Spleen (tissue), 11 donors: ENCODE measurements around the gene PARD3B. TPM values are rescaled to one million over a fixed set of nuclear protein-coding genes. Genes with fewer than 3 reads are reported as not detected.

Experiments used
- DNase-seq: peaks from one replicate; pipeline ENCODE4 v3.0.0-alpha.2; 2020
- H3K27ac ChIP-seq, 8 donors: fragments of 200-600 bp; sonication (generic) in 7 of 8; 1 replicate in 4 of 8; 2 replicates in 4 of 8; pipeline versions ENCODE4 v1.5.0 to v1.8.0; 2016 to 2021; ENCODE audit warnings: inconsistent platforms in 4 of 8, mild to moderate bottlenecking in 4 of 8, moderate library complexity in 1 of 8
- H3K27me3 ChIP-seq, 7 donors: fragments of 200-600 bp; sonication (generic) in 6 of 7; replicated peaks in 1 of 7; 1 replicate in 4 of 7; 2 replicates in 3 of 7; pipeline versions ENCODE4 v1.5.0 to v1.8.0; 2016 to 2021; ENCODE audit warnings: inconsistent platforms in 3 of 7, mild to moderate bottlenecking in 1 of 7
- H3K36me3 ChIP-seq, 6 donors: fragments of 200-600 bp; sonication (generic) in 5 of 6; 1 replicate in 4 of 6; 2 replicates in 2 of 6; pipeline versions ENCODE4 v1.5.0 to v1.8.0; 2016 to 2021; ENCODE audit warnings: inconsistent platforms in 2 of 6
- H3K4me1 ChIP-seq, 6 donors: fragments of 200-600 bp; sonication (generic) in 5 of 6; 1 replicate in 3 of 6; 2 replicates in 3 of 6; pipeline versions ENCODE4 v1.5.0 to v1.8.0; 2016 to 2021; ENCODE audit warnings: inconsistent platforms in 3 of 6
- H3K4me3 ChIP-seq, 8 donors: fragments of 200-600 bp; sonication (generic) in 7 of 8; 1 replicate in 4 of 8; 2 replicates in 4 of 8; pipeline versions ENCODE4 v1.5.0 to v1.8.0; 2016 to 2021; ENCODE audit warnings: inconsistent platforms in 4 of 8, mild to moderate bottlenecking in 4 of 8, moderate library complexity in 2 of 8
- H3K9me3 ChIP-seq, 8 donors: fragments of 200-600 bp; sonication (generic) in 7 of 8; 1 replicate in 4 of 8; 2 replicates in 4 of 8; pipeline versions ENCODE4 v1.5.0 to v1.8.0; 2016 to 2021; ENCODE audit warnings: inconsistent platforms in 4 of 8
- CTCF ChIP-seq, 11 experiments: fragments of 200-600 bp in 7 of 11; fragments of 450-650 bp in 4 of 11; sonication (generic) in 4 of 11; IDR thresholded peaks in 8 of 11; conservative IDR thresholded peaks in 3 of 11; 1 replicate in 7 of 11; 2 replicates in 4 of 11; pipeline versions ENCODE4 v1.4.0 to v1.8.0; 2016 to 2021; ENCODE audit warnings: antibody characterized with exemption in 11 of 11, inconsistent platforms in 4 of 11, mild to moderate bottlenecking in 1 of 11
- POLR2A ChIP-seq, 3 donors: fragments of 450-650 bp; IDR thresholded peaks; one replicate each; pipeline ENCODE4 v1.5.1; 2017; ENCODE audit warnings: antibody characterized with exemption in 3 of 3, mild to moderate bottlenecking in 1 of 3
- POLR2AphosphoS5 ChIP-seq, 3 donors: sonication (generic); formaldehyde crosslinking; IDR thresholded peaks; one replicate each; pipeline ENCODE4 v1.5.1; 2017; ENCODE audit warnings: antibody characterized with exemption in 3 of 3
- WGBS, 5 donors: extraction: QIAGEN DNeasy Blood & Tissue Kit in 3 of 5; methylation state at CpG; one replicate each; pipeline versions ENCODE4 v1.1.5 to v1.1.7; 2013 to 2018; 5-methylcytosine and 5-hydroxymethylcytosine counted together
- intact Hi-C: fragments of 100-400 bp; cut with DNase I; formaldehyde crosslinking; loops from one replicate; pipeline ENCODE4 v1.15.0; 2023; ENCODE audit warnings: low total_unique reads
- polyA plus RNA-seq, 3 donors: library from polyadenylated mRNA; stranded (reverse); fragments of 200-250 nt; gene quantifications; one replicate each; pipeline ENCODE4 v1.2.1, GENCODE V29; 2013
- total RNA-seq, 7 donors: library from RNA; depleted of rRNA in 3 of 7; stranded (reverse); fragments of >200 nt in 3 of 7; fragmentation: NEBNext Ultra II Directional in 4 of 7; extraction: Animal tissue kit (Norgen Biotek cat#: 25700) in 4 of 7; gene quantifications; one replicate each; pipeline versions ENCODE4 v1.1.0 to v1.2.1, GENCODE V29; 2016 to 2021
- donor health status: healthy with polysubstance abuse.
- donor health status: DM: no; HTN: no; CAD: no; lungs with moderate emphysema.
- donor health status: DM: no; HTN: no; CAD: no.
- donor health status: Bipolar disorder and iron deficiency.
- donor health status: healthy.
- donor health status: DM: no; HTN: no; CAD: no.
- donor health status: DM: yes; HTN: yes; CAD: no.

PARD3B gene
- total and polyA plus RNA-seq, 10 donors: 0.85 to 27.8 (median 14.7) TPM

- intact Hi-C loops: no loop called here
- TF ChIP-seq POLR2A (IDR thresholded peaks at IDR 0.05) (no peak), CTCF (IDR thresholded peaks at IDR 0.05 in 8 of 11, conservative IDR thresholded peaks at IDR 0.05 in 3 of 11) (no peak), POLR2AphosphoS5 (IDR thresholded peaks at IDR 0.05) (no peak)
- Histone ChIP-seq H3K9me3 (peaks cover 0 to 11% (median 0%) of the 10 kb centered on the region in 8 donors), H3K27me3 (no peaks in the 10 kb centered on the region), H3K4me1 (no peaks in the 10 kb centered on the region), H3K4me3 (no peak overlapping the region), H3K36me3 (no peaks in the 10 kb centered on the region), H3K27ac (no peak overlapping the region)
- no peak for DNase-seq
- WGBS, 5 donors: 63 to 79% (median 71%) methylated on average over 3 of the region's 3 CpGs
These were observed 457.1 kb downstream of the PARD3B start for GRCh38 chr2:205002390-205002789.

GRCh38 chr2:205003288-205003687 is 458.0 kb downstream of the PARD3B start:
- no peak for DNase-seq
- Histone ChIP-seq H3K27ac (no peak overlapping the region), H3K4me3 (no peak overlapping the region), H3K4me1 (no peaks in the 10 kb centered on the region), H3K36me3 (no peaks in the 10 kb centered on the region), H3K27me3 (no peaks in the 10 kb centered on the region), H3K9me3 (peaks cover 0 to 11% (median 0%) of the 10 kb centered on the region in 8 donors)
- 74 to 89% (median 87%) methylated on average over 4 of the region's 4 CpGs for whole genome bisulfite sequencing, 5 donors
- TF ChIP-seq POLR2A (IDR thresholded peaks at IDR 0.05) (no peak), POLR2AphosphoS5 (IDR thresholded peaks at IDR 0.05) (no peak), CTCF (IDR thresholded peaks at IDR 0.05 in 8 of 11, conservative IDR thresholded peaks at IDR 0.05 in 3 of 11) (no peak)
- intact Hi-C loops: no loop called here

GRCh38 chr2:205010196-205010595 is 464.9 kb downstream of the PARD3B start:
- H3K27ac ChIP-seq: no peak overlapping the region
- H3K4me1 ChIP-seq: no peaks in the 10 kb centered on the region
- H3K9me3 ChIP-seq: peaks cover 0 to 11% (median 0%) of the 10 kb centered on the region in 8 donors
- 0 to 91% (median 2%) methylated on average over 1 of the region's 1 CpG for WGBS, 5 donors
- H3K36me3 ChIP-seq: no peaks in the 10 kb centered on the region
- DNase-seq: no peak
- intact Hi-C loops: no loop called here
- no peak for TF ChIP-seq POLR2AphosphoS5 (IDR thresholded peaks at IDR 0.05)
- TF ChIP-seq CTCF (IDR thresholded peaks at IDR 0.05 in 8 of 11, conservative IDR thresholded peaks at IDR 0.05 in 3 of 11): no peak
- no peak for TF ChIP-seq POLR2A (IDR thresholded peaks at IDR 0.05)
- no peak overlapping the region for H3K4me3 ChIP-seq
- H3K27me3 ChIP-seq: no peaks in the 10 kb centered on the region

GRCh38 chr2:205011031-205011430 is 465.8 kb downstream of the PARD3B start:
- Histone ChIP-seq H3K27me3 (no peaks in the 10 kb centered on the region), H3K36me3 (no peaks in the 10 kb centered on the region), H3K4me3 (no peak overlapping the region), H3K9me3 (peaks cover 0 to 7% (median 0%) of the 10 kb centered on the region in 8 donors), H3K4me1 (no peaks in the 10 kb centered on the region), H3K27ac (no peak overlapping the region)
- DNase-seq: no peak
- TF ChIP-seq CTCF (IDR thresholded peaks at IDR 0.05 in 8 of 11, conservative IDR thresholded peaks at IDR 0.05 in 3 of 11): no peak
- TF ChIP-seq POLR2A (IDR thresholded peaks at IDR 0.05): no peak
- no peak for TF ChIP-seq POLR2AphosphoS5 (IDR thresholded peaks at IDR 0.05)
- WGBS, 5 donors: 77 to 83% (median 81%) methylated on average over 2 of the region's 2 CpGs
- intact Hi-C loops: no loop called here
